K562 (cell line): ENCODE data around the gene CTDSPL2. TPM values are rescaled to one million over a fixed set of nuclear protein-coding genes. Genes with fewer than 3 reads are reported as not detected.

Experiments used
- AFF4 ChIP-seq: sonication (generic); formaldehyde crosslinking; IDR thresholded peaks from 2 replicates; pipeline ENCODE4 v1.8.0; 2023; ENCODE audit warnings: mild to moderate bottlenecking, missing genetic modification reagents
- GATA2 ChIP-seq: sonication (generic); formaldehyde crosslinking; IDR thresholded peaks from 2 replicates; pipeline ENCODE4 v1.4.0; 2020; ENCODE audit warnings: mild to moderate bottlenecking, missing genetic modification reagents
- KDM5B ChIP-seq: fragments of 200-600 bp; sonication (generic); IDR thresholded peaks from 2 replicates; pipeline ENCODE4 v1.6.1; 2012; ENCODE audit warnings: low read depth, mild to moderate bottlenecking, moderate library complexity, low read length, control low read depth, inconsistent platforms; ENCODE audit not compliant: insufficient replicate concordance
- ZNF12 ChIP-seq: sonication (generic); formaldehyde crosslinking; IDR thresholded peaks from 2 replicates; pipeline ENCODE4 v1.4.0; 2020; ENCODE audit warnings: mild to moderate bottlenecking, missing genetic modification reagents
- polyA plus RNA-seq, 8 experiments: library from polyadenylated mRNA; depleted of rRNA in 4 of 8; stranded (reverse) in 5 of 8; unstranded in 3 of 8; fragments of >200 nt; fragmentation: Nextera tagmentation in 2 of 8; fragmentation: Illumina TruSeq in 1 of 8; extraction: Ambion mirVana in 2 of 8; extraction: Trizol in 1 of 8; gene quantifications; 2 replicates each; pipeline versions ENCODE4 v1.2.1 to v1.2.3, GENCODE V29; 2011 to 2014; ENCODE audit warnings: inconsistent platforms in 1 of 8, missing spikeins in 1 of 8
- total RNA-seq, 7 experiments: library from RNA; depleted of rRNA in 6 of 7; stranded (reverse); fragments of >200 nt in 6 of 7; fragmentation: Illumina TruSeq in 2 of 7; extraction: Trizol in 2 of 7; gene quantifications; 2 replicates each; pipeline versions ENCODE4 v1.2.1 to v1.2.3, GENCODE V29; 2011 to 2021; ENCODE audit warnings: low replicate concordance in 1 of 7

Gene CTDSPL2
- total and polyA plus RNA-seq, 9 of the 15 experiments (the other 6 are each of a cell fraction or from before 2014, with no cell fraction given), result 16.8 to 79.0 (median 53.1) TPM

GRCh38 chr15:44536302-44536961 is 109.0 kb downstream of the CTDSPL2 start (continued):
- TF ChIP-seq AFF4 (CRISPR knock-in tag), result peak; percentile 11; the same call in 1 of the 2 replicates
- 0 out of 2 replicates have a peak, but pooled peaks have one; percentile 59 for TF ChIP-seq ZNF12 (CRISPR knock-in tag)
- peak; percentile 39; the same call in 1 of the 2 replicates for TF ChIP-seq GATA2 (CRISPR knock-in tag)
- TF ChIP-seq KDM5B, result peak; percentile 75
